WTC11 (cell line): Measurements from ENCODE around the gene COMMD6. TPM values are rescaled to one million over a fixed set of nuclear protein-coding genes. Genes with fewer than 3 reads are reported as not detected.

Experiments used
- ATAC-seq: fragments of 200-7000 bp; cut with Tn5 transposase; 2 replicates; pipeline ENCODE4 v1.10.0; 2021; ENCODE audit warnings: mild to moderate bottlenecking, moderate library complexity
- CTCF ChIA-PET: fragments of 300-600 bp; sonication (Branson Sonifier 250); formaldehyde crosslinking; loops from one replicate; lab custom pipeline; 2021; ENCODE audit warnings: antibody characterized with exemption; lab: Charles Lee
- POLR2A ChIA-PET: fragments of 350-600 bp; sonication (Branson Sonifier 250); formaldehyde crosslinking; loops from one replicate; lab custom pipeline; 2021; ENCODE audit warnings: antibody characterized with exemption; lab: Charles Lee
- DNase-seq: peaks from one replicate; pipeline ENCODE4 v3.0.0; 2021; ENCODE audit warnings: low spot score
- H3K27ac Mint-ChIP-seq: 2 replicates; pipeline ENCODE4 v1.8.0; 2021; ENCODE audit warnings: mixed read lengths
- H3K27me3 Mint-ChIP-seq: 2 replicates; pipeline ENCODE4 v1.8.0; 2021; ENCODE audit warnings: low read depth, mild to moderate bottlenecking, moderate library complexity, mixed read lengths
- H3K36me3 Mint-ChIP-seq: 2 replicates; pipeline ENCODE4 v1.8.0; 2021; ENCODE audit warnings: mixed read lengths
- H3K4me1 Mint-ChIP-seq: 2 replicates; pipeline ENCODE4 v1.8.0; 2022; ENCODE audit warnings: mixed read lengths
- H3K4me3 Mint-ChIP-seq: 2 replicates; pipeline ENCODE4 v1.8.0; 2021; ENCODE audit warnings: mild to moderate bottlenecking, moderate library complexity, mixed read lengths
- H3K9me3 Mint-ChIP-seq: 2 replicates; pipeline ENCODE4 v1.8.0; 2021; ENCODE audit warnings: mixed read lengths
- ELF4 ChIP-seq: sonication (generic); formaldehyde crosslinking; IDR thresholded peaks from 2 replicates; pipeline ENCODE4 v1.8.1; 2022; ENCODE audit warnings: low read depth, mild to moderate bottlenecking, moderate library complexity, missing genetic modification reagents
- ETV6 ChIP-seq: sonication (generic); formaldehyde crosslinking; IDR thresholded peaks from 2 replicates; pipeline ENCODE4 v1.8.1; 2022; ENCODE audit warnings: mild to moderate bottlenecking, missing genetic modification reagents
- GRHL2 ChIP-seq: fragments of 250-450 bp; sonication (Bioruptor Pico); IDR thresholded peaks from 2 replicates; pipeline ENCODE4 v1.8.0; 2022; ENCODE audit warnings: mild to moderate bottlenecking, moderate library complexity; ENCODE audit not compliant: insufficient replicate concordance, severe bottlenecking
- TEAD1 ChIP-seq: sonication (generic); formaldehyde crosslinking; IDR thresholded peaks from 2 replicates; pipeline ENCODE4 v1.8.0; 2022; ENCODE audit warnings: mild to moderate bottlenecking, missing genetic modification reagents
- ZBTB21 ChIP-seq: sonication (generic); formaldehyde crosslinking; IDR thresholded peaks from 2 replicates; pipeline ENCODE4 v1.8.1; 2023; ENCODE audit warnings: mild to moderate bottlenecking, missing genetic modification reagents, borderline replicate concordance
- ZNF219 ChIP-seq: sonication (generic); formaldehyde crosslinking; IDR thresholded peaks from 2 replicates; pipeline ENCODE4 v1.8.0; 2023; ENCODE audit warnings: missing genetic modification reagents, mild to moderate bottlenecking, borderline replicate concordance
- ZNF317 ChIP-seq: sonication (generic); formaldehyde crosslinking; IDR thresholded peaks from 2 replicates; pipeline ENCODE4 v1.8.1; 2023; ENCODE audit warnings: low read depth, mild to moderate bottlenecking, moderate library complexity, missing genetic modification reagents, borderline replicate concordance
- total RNA-seq: library from RNA; stranded (reverse); gene quantifications from 3 replicates; pipeline ENCODE4 v1.2.3, GENCODE V29; 2021
- TF ChIP-seq, protein P1 (sequence below): sonication (generic); formaldehyde crosslinking; IDR thresholded peaks from 2 replicates; pipeline ENCODE4 v1.8.1; 2022; ENCODE audit warnings: low read depth, mild to moderate bottlenecking, moderate library complexity, missing genetic modification reagents, borderline replicate concordance
- TF ChIP-seq, protein P2 (sequence below): fragments of 250-450 bp; sonication (Bioruptor Pico); IDR thresholded peaks from 2 replicates; pipeline ENCODE4 v2.1.2; 2022; ENCODE audit warnings: mild to moderate bottlenecking, moderate library complexity
- TF ChIP-seq, protein P3 (sequence below): sonication (generic); formaldehyde crosslinking; conservative IDR thresholded peaks from 2 replicates; pipeline ENCODE4 v1.8.1; 2022; ENCODE audit warnings: mild to moderate bottlenecking, missing genetic modification reagents
- TF ChIP-seq, protein P4 (sequence below): sonication (generic); formaldehyde crosslinking; IDR thresholded peaks from 2 replicates; pipeline ENCODE4 v1.8.0; 2023; ENCODE audit warnings: missing genetic modification reagents
- TF ChIP-seq, protein P5 (sequence below): sonication (generic); formaldehyde crosslinking; IDR thresholded peaks from 2 replicates; pipeline ENCODE4 v1.8.0; 2022; ENCODE audit warnings: mild to moderate bottlenecking, missing genetic modification reagents
- TF ChIP-seq, protein P6 (sequence below): sonication (generic); formaldehyde crosslinking; IDR thresholded peaks from 2 replicates; pipeline ENCODE4 v1.8.1; 2023; ENCODE audit warnings: mild to moderate bottlenecking, missing genetic modification reagents
- TF ChIP-seq, protein P7 (sequence below): sonication (generic); formaldehyde crosslinking; conservative IDR thresholded peaks from 2 replicates; pipeline ENCODE4 v1.8.1; 2023; ENCODE audit warnings: mild to moderate bottlenecking, low read depth, missing genetic modification reagents, moderate library complexity
- TF ChIP-seq, protein P8 (sequence below): sonication (generic); formaldehyde crosslinking; IDR thresholded peaks from 2 replicates; pipeline ENCODE4 v1.8.1; 2023; ENCODE audit warnings: mild to moderate bottlenecking, moderate library complexity, missing genetic modification reagents
- TF ChIP-seq, protein P9 (sequence below): sonication (generic); formaldehyde crosslinking; IDR thresholded peaks from 2 replicates; pipeline ENCODE4 v1.8.0; 2023; ENCODE audit warnings: missing genetic modification reagents, mild to moderate bottlenecking, borderline replicate concordance

COMMD6 gene
- total RNA-seq, 1 experiment from 2014 or later, result 94.6 TPM

DNA sequence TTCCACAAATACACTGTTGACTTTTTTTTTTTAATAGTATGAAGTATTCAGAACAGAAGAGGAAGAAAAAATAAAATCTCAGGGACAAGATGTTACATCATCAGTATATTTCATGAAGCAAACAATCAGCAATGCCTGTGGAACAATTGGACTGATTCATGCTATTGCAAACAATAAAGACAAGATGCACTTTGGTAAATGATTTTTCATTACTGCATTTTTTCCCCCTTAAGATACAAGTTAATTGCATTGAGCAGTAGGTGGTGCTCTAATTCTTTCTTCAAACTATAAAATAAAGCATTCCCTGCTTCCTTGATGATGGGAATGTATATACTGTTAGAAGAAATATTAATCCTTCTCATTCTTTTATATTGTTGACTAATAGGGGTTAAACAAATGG is 29.0 kb upstream of the COMMD6 start:
- no peaks in the 10 kb centered on the region for H3K27me3 Mint-ChIP-seq
- DNase-seq (no peak), ATAC-seq (no peak)
- peaks cover 28% of the 10 kb centered on the region for H3K36me3 Mint-ChIP-seq
- no peak overlapping the region for H3K4me3 Mint-ChIP-seq
- no peak for TF ChIP-seq TEAD1 (CRISPR knock-in tag)
- TF ChIP-seq, protein P1, sequence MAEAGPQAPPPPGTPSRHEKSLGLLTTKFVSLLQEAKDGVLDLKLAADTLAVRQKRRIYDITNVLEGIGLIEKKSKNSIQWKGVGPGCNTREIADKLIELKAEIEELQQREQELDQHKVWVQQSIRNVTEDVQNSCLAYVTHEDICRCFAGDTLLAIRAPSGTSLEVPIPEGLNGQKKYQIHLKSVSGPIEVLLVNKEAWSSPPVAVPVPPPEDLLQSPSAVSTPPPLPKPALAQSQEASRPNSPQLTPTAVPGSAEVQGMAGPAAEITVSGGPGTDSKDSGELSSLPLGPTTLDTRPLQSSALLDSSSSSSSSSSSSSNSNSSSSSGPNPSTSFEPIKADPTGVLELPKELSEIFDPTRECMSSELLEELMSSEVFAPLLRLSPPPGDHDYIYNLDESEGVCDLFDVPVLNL, result no peak
- no peak for TF ChIP-seq ETV6 (CRISPR knock-in tag)
- TF ChIP-seq, protein P2, sequence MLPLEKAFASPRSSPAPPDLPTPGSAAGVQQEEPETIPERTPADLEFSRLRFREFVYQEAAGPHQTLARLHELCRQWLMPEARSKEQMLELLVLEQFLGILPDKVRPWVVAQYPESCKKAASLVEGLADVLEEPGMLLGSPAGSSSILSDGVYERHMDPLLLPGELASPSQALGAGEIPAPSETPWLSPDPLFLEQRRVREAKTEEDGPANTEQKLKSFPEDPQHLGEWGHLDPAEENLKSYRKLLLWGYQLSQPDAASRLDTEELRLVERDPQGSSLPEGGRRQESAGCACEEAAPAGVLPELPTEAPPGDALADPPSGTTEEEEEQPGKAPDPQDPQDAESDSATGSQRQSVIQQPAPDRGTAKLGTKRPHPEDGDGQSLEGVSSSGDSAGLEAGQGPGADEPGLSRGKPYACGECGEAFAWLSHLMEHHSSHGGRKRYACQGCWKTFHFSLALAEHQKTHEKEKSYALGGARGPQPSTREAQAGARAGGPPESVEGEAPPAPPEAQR (CRISPR knock-in tag), result no peak
- TF ChIP-seq, protein P3, sequence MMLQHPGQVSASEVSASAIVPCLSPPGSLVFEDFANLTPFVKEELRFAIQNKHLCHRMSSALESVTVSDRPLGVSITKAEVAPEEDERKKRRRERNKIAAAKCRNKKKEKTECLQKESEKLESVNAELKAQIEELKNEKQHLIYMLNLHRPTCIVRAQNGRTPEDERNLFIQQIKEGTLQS (CRISPR knock-in tag), result no peak
- TF ChIP-seq, protein P4, sequence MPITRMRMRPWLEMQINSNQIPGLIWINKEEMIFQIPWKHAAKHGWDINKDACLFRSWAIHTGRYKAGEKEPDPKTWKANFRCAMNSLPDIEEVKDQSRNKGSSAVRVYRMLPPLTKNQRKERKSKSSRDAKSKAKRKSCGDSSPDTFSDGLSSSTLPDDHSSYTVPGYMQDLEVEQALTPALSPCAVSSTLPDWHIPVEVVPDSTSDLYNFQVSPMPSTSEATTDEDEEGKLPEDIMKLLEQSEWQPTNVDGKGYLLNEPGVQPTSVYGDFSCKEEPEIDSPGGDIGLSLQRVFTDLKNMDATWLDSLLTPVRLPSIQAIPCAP, result no peak
- TF ChIP-seq, protein P5, sequence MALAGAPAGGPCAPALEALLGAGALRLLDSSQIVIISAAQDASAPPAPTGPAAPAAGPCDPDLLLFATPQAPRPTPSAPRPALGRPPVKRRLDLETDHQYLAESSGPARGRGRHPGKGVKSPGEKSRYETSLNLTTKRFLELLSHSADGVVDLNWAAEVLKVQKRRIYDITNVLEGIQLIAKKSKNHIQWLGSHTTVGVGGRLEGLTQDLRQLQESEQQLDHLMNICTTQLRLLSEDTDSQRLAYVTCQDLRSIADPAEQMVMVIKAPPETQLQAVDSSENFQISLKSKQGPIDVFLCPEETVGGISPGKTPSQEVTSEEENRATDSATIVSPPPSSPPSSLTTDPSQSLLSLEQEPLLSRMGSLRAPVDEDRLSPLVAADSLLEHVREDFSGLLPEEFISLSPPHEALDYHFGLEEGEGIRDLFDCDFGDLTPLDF (CRISPR knock-in tag), result no peak
- TF ChIP-seq, protein P6, sequence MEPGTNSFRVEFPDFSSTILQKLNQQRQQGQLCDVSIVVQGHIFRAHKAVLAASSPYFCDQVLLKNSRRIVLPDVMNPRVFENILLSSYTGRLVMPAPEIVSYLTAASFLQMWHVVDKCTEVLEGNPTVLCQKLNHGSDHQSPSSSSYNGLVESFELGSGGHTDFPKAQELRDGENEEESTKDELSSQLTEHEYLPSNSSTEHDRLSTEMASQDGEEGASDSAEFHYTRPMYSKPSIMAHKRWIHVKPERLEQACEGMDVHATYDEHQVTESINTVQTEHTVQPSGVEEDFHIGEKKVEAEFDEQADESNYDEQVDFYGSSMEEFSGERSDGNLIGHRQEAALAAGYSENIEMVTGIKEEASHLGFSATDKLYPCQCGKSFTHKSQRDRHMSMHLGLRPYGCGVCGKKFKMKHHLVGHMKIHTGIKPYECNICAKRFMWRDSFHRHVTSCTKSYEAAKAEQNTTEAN (CRISPR knock-in tag), result no peak
- TF ChIP-seq, protein P7, sequence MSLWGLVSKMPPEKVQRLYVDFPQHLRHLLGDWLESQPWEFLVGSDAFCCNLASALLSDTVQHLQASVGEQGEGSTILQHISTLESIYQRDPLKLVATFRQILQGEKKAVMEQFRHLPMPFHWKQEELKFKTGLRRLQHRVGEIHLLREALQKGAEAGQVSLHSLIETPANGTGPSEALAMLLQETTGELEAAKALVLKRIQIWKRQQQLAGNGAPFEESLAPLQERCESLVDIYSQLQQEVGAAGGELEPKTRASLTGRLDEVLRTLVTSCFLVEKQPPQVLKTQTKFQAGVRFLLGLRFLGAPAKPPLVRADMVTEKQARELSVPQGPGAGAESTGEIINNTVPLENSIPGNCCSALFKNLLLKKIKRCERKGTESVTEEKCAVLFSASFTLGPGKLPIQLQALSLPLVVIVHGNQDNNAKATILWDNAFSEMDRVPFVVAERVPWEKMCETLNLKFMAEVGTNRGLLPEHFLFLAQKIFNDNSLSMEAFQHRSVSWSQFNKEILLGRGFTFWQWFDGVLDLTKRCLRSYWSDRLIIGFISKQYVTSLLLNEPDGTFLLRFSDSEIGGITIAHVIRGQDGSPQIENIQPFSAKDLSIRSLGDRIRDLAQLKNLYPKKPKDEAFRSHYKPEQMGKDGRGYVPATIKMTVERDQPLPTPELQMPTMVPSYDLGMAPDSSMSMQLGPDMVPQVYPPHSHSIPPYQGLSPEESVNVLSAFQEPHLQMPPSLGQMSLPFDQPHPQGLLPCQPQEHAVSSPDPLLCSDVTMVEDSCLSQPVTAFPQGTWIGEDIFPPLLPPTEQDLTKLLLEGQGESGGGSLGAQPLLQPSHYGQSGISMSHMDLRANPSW (CRISPR knock-in tag), result no peak
- TF ChIP-seq, protein P8, sequence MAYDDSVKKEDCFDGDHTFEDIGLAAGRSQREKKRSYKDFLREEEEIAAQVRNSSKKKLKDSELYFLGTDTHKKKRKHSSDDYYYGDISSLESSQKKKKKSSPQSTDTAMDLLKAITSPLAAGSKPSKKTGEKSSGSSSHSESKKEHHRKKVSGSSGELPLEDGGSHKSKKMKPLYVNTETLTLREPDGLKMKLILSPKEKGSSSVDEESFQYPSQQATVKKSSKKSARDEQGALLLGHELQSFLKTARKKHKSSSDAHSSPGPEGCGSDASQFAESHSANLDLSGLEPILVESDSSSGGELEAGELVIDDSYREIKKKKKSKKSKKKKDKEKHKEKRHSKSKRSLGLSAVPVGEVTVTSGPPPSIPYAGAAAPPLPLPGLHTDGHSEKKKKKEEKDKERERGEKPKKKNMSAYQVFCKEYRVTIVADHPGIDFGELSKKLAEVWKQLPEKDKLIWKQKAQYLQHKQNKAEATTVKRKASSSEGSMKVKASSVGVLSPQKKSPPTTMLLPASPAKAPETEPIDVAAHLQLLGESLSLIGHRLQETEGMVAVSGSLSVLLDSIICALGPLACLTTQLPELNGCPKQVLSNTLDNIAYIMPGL (CRISPR knock-in tag), result no peak
- no peak for TF ChIP-seq GRHL2 (CRISPR knock-in tag)
- TF ChIP-seq ZNF317 (CRISPR knock-in tag), result no peak
- TF ChIP-seq, protein P9, sequence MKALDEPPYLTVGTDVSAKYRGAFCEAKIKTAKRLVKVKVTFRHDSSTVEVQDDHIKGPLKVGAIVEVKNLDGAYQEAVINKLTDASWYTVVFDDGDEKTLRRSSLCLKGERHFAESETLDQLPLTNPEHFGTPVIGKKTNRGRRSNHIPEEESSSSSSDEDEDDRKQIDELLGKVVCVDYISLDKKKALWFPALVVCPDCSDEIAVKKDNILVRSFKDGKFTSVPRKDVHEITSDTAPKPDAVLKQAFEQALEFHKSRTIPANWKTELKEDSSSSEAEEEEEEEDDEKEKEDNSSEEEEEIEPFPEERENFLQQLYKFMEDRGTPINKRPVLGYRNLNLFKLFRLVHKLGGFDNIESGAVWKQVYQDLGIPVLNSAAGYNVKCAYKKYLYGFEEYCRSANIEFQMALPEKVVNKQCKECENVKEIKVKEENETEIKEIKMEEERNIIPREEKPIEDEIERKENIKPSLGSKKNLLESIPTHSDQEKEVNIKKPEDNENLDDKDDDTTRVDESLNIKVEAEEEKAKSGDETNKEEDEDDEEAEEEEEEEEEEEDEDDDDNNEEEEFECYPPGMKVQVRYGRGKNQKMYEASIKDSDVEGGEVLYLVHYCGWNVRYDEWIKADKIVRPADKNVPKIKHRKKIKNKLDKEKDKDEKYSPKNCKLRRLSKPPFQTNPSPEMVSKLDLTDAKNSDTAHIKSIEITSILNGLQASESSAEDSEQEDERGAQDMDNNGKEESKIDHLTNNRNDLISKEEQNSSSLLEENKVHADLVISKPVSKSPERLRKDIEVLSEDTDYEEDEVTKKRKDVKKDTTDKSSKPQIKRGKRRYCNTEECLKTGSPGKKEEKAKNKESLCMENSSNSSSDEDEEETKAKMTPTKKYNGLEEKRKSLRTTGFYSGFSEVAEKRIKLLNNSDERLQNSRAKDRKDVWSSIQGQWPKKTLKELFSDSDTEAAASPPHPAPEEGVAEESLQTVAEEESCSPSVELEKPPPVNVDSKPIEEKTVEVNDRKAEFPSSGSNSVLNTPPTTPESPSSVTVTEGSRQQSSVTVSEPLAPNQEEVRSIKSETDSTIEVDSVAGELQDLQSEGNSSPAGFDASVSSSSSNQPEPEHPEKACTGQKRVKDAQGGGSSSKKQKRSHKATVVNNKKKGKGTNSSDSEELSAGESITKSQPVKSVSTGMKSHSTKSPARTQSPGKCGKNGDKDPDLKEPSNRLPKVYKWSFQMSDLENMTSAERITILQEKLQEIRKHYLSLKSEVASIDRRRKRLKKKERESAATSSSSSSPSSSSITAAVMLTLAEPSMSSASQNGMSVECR (CRISPR knock-in tag), result no peak
- no peak for TF ChIP-seq ZBTB21 (CRISPR knock-in tag)
- no peak for TF ChIP-seq ELF4 (CRISPR knock-in tag)
- TF ChIP-seq ZNF219 (CRISPR knock-in tag), result no peak
- H3K27ac Mint-ChIP-seq, result no peak overlapping the region
- POLR2A ChIA-PET, result no interaction called here
- no peaks in the 10 kb centered on the region for H3K4me1 Mint-ChIP-seq
- CTCF ChIA-PET, result no interaction called here
- H3K9me3 Mint-ChIP-seq, result no peaks in the 10 kb centered on the region
